NCI-H345 treated with DMSO at 0.1 percent for 48 hours (cell line): ENCODE results near the gene TM4SF4.

ENCODE experiments used
- DNase-seq: peaks from one replicate; lab custom pipeline; 2025; ENCODE audit not compliant: unreplicated experiment; lab: John Stamatoyannopoulos, UW

The TM4SF4 gene

GRCh38 chr3:149542375-149543312, 68.1 kb downstream of the TM4SF4 start:
- no peak for DNase-seq

- no peak for DNase-seq
Observed at GRCh38 chr3:149545049-149545448, 70.6 kb downstream of the TM4SF4 start.

GRCh38 chr3:149547413-149547812, 72.9 kb downstream of the TM4SF4 start:
- DNase-seq: no peak

GRCh38 chr3:149547954-149548668, 73.6 kb downstream of the TM4SF4 start:
- DNase-seq: no peak

GRCh38 chr3:149548669-149549065, 74.2 kb downstream of the TM4SF4 start:
- DNase-seq: no peak

- DNase-seq: no peak
Observed at GRCh38 chr3:149551500-149551899, 77.0 kb downstream of the TM4SF4 start.

- DNase-seq: no peak
Observed at GRCh38 chr3:149552700-149553099, 78.2 kb downstream of the TM4SF4 start.
